ENCODE data around the gene PLEKHA7.
A peak's percentile ranks its signal among the peaks of the same experiment; 100 is the strongest.
"Not testable (repeated sequence)": the region's sequence is repeated elsewhere in the genome, so short reads cannot be mapped to it uniquely, and the experiment has no call there.

Gene PLEKHA7

DNA sequence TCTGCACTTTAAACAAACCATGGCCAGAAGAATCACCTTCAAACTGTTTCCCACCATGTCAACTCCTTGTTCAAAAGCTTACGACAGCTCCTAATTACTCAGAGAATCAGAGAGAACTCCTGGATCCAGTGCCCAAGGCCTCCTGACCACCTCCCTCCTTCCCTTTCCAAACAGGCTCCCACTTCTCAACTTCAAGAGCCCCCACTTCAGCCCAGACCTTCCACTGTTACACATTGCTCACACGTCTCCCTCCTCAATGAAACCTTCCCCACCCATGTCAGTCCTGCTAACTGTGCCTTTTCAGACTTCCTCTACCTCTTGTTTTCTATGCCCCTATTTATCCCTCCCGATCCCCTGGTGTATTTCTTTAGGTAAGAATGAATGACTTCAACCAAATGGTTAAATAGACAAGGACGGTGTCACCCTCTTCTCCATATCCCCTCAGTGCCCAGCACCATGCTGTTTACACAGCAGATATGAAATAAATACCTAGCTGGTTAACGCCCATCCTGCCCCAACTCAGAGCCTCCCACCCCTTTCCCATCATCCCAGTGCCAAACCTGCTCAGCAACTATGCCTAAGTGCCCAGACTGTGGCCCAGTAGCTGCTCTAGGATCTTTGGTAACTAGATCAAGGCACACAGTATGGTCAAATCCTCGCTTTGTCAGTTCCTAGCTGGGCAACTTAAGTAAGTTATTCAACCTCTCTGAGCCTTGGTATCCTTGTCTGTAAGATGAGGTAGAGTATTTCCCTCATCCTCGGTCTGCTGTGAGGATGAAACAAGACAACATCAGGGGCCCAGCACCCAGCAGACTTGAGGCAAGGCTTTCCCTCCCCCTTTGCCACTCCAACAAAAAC lies 36.8 kb downstream of the PLEKHA7 start:
- no peak overlapping the region for H3K27ac Mint-ChIP-seq
- no peaks in the 10 kb centered on the region for H3K4me1 Mint-ChIP-seq
- H3K36me3 Mint-ChIP-seq, result peaks cover 3% of the 10 kb centered on the region
- no peak for ATAC-seq (ENCODE audit: low read depth)
- no peak overlapping the region for H3K4me3 Mint-ChIP-seq
- no peak for DNase-seq (ENCODE audit: low spot score in 2 of 2)
- H3K27me3 Mint-ChIP-seq, result peaks cover 2% of the 10 kb centered on the region
- H3K9me3 Mint-ChIP-seq, result no peaks in the 10 kb centered on the region

- Mint-ChIP-seq H3K27ac (no peak overlapping the region), H3K9me3 (no peaks in the 10 kb centered on the region), H3K27me3 (peaks cover 2% of the 10 kb centered on the region), H3K4me3 (no peak overlapping the region), H3K4me1 (no peaks in the 10 kb centered on the region), H3K36me3 (peaks cover 3% of the 10 kb centered on the region)
- DNase-seq (ENCODE audit: low spot score in 2 of 2) (no peak), ATAC-seq (ENCODE audit: low read depth) (peak; percentile 34)
These were observed 37.8 kb downstream of the PLEKHA7 start for GRCh38 chr11:16976379-16976778.

DNA sequence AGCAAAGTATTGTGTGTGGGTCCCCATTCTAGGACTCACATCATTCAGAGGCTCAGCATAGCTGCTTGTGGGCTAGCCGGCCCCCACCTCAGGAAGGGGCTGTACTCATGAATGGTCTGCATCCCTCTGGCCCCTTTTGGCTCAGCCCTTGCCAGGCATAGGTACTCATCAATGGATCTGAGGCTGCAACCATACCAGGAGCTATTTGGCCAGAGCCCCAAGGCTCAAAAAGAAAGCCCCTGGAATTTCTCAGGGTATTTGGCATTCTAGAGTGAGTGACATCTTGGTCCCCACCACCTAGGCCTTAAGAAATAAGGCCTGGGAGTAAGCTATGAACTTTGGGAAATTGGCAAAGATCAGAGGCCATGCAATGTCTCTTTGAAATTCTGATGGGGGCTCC lies 38.3 kb downstream of the PLEKHA7 start:
- Mint-ChIP-seq H3K36me3 (peaks cover 3% of the 10 kb centered on the region), H3K4me1 (no peaks in the 10 kb centered on the region), H3K27ac (no peak overlapping the region), H3K27me3 (peaks cover 2% of the 10 kb centered on the region), H3K4me3 (no peak overlapping the region), H3K9me3 (no peaks in the 10 kb centered on the region)
- no peak for DNase-seq (ENCODE audit: low spot score in 2 of 2)
- ATAC-seq (ENCODE audit: low read depth), result no peak

- ATAC-seq (ENCODE audit: low read depth) (no peak), DNase-seq (ENCODE audit: low spot score in 2 of 2) (no peak)
- peaks cover 2% of the 10 kb centered on the region for H3K27me3 Mint-ChIP-seq
- H3K4me3 Mint-ChIP-seq, result no peak overlapping the region
- H3K27ac Mint-ChIP-seq, result no peak overlapping the region
- no peaks in the 10 kb centered on the region for H3K4me1 Mint-ChIP-seq
- no peaks in the 10 kb centered on the region for H3K9me3 Mint-ChIP-seq
- H3K36me3 Mint-ChIP-seq, result peaks cover 2% of the 10 kb centered on the region
These were observed 40.8 kb downstream of the PLEKHA7 start for GRCh38 chr11:16973338-16973964.

- no peaks in the 10 kb centered on the region for H3K27me3 Mint-ChIP-seq
- no peak overlapping the region for H3K27ac Mint-ChIP-seq
- H3K4me3 Mint-ChIP-seq, result no peak overlapping the region
- DNase-seq (ENCODE audit: low spot score in 2 of 2) (no peak), ATAC-seq (ENCODE audit: low read depth) (no peak)
- no peaks in the 10 kb centered on the region for H3K4me1 Mint-ChIP-seq
- peaks cover 2% of the 10 kb centered on the region for H3K36me3 Mint-ChIP-seq
- no peaks in the 10 kb centered on the region for H3K9me3 Mint-ChIP-seq
These were observed 44.9 kb downstream of the PLEKHA7 start for GRCh38 chr11:16969010-16969999.

DNA sequence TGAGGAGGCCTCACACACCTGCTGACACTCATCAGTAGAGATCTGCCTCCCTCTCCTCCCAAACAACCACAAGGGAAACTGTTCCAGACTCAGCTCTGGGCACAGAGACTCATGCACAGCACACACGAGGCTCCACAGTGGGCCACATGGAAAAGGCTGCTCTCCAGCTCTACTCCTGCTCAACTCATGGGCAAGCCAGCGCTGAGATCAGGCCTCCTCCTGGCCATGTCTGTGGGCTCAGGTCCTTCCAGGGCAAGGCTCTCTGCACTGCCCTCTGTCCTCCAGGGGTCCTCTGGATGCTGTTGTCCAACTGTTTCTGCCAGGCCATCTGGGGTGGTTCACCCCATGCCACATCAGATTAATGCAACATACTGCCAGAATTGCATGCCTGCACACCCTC lies 46.0 kb downstream of the PLEKHA7 start:
- no peak for ATAC-seq (ENCODE audit: low read depth)
- DNase-seq (ENCODE audit: low spot score in 2 of 2), result no peak
- Mint-ChIP-seq H3K4me3 (no peak overlapping the region), H3K27me3 (no peaks in the 10 kb centered on the region), H3K36me3 (no peaks in the 10 kb centered on the region), H3K4me1 (no peaks in the 10 kb centered on the region), H3K9me3 (no peaks in the 10 kb centered on the region), H3K27ac (no peak overlapping the region)

GRCh38 chr11:16966930-16967671 lies 47.1 kb downstream of the PLEKHA7 start:
- ATAC-seq (ENCODE audit: low read depth) (no peak), DNase-seq (ENCODE audit: low spot score in 2 of 2) (no peak)
- no peak overlapping the region for H3K27ac Mint-ChIP-seq
- H3K27me3 Mint-ChIP-seq, result no peaks in the 10 kb centered on the region
- H3K4me1 Mint-ChIP-seq, result no peaks in the 10 kb centered on the region
- H3K9me3 Mint-ChIP-seq, result no peaks in the 10 kb centered on the region
- H3K4me3 Mint-ChIP-seq, result no peak overlapping the region
- no peaks in the 10 kb centered on the region for H3K36me3 Mint-ChIP-seq

GRCh38 chr11:16964501-16964900 lies 49.7 kb downstream of the PLEKHA7 start:
- H3K4me1 Mint-ChIP-seq, result no peaks in the 10 kb centered on the region
- H3K27ac Mint-ChIP-seq, result no peak overlapping the region
- H3K9me3 Mint-ChIP-seq, result no peaks in the 10 kb centered on the region
- no peaks in the 10 kb centered on the region for H3K36me3 Mint-ChIP-seq
- H3K27me3 Mint-ChIP-seq, result no peaks in the 10 kb centered on the region
- ATAC-seq (ENCODE audit: low read depth) (no peak), DNase-seq (ENCODE audit: low spot score in 2 of 2) (no peak)
- no peak overlapping the region for H3K4me3 Mint-ChIP-seq

GRCh38 chr11:16963316-16963876 lies 50.8 kb downstream of the PLEKHA7 start:
- ATAC-seq (ENCODE audit: low read depth), result no peak
- H3K27me3 Mint-ChIP-seq, result no peaks in the 10 kb centered on the region
- H3K4me3 Mint-ChIP-seq, result no peak overlapping the region
- no peak overlapping the region for H3K27ac Mint-ChIP-seq
- no peaks in the 10 kb centered on the region for H3K9me3 Mint-ChIP-seq
- DNase-seq (ENCODE audit: low spot score in 2 of 2), result no peak
- H3K36me3 Mint-ChIP-seq, result no peaks in the 10 kb centered on the region
- H3K4me1 Mint-ChIP-seq, result no peaks in the 10 kb centered on the region

DNA sequence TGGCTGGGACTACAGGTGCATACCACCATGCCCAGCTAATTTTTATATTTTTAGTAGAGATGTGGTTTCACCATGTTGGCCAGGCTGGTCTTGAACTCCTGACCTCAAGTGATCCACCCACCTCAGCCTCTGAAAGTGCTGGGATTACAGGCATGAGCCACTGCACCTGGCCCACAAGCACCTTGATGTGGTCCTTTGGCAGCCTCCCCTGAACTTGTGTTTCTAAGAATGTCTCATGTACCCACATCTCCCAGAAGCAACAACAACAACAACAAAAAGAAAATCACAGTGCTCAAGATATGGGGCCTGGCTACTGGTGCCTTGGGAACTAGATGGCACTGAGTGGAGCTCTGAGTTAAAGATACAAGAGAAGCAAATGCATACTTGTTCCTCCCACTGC lies 51.6 kb downstream of the PLEKHA7 start:
- not testable (repeated sequence) for H3K27ac Mint-ChIP-seq, H3K27me3 Mint-ChIP-seq, H3K4me1 Mint-ChIP-seq

GRCh38 chr11:16962146-16962545 lies 52.1 kb downstream of the PLEKHA7 start:
- no peak for ATAC-seq (ENCODE audit: low read depth)

More for the DNA sequence above, 51.6 kb downstream of the PLEKHA7 start:
- not testable (repeated sequence) for H3K9me3 Mint-ChIP-seq; ATAC-seq (ENCODE audit: low read depth); DNase-seq (ENCODE audit: low spot score in 2 of 2); H3K4me3 Mint-ChIP-seq; H3K36me3 Mint-ChIP-seq

GRCh38 chr11:16960250-16960649 lies 54.0 kb downstream of the PLEKHA7 start:
- Mint-ChIP-seq H3K4me1 (no peaks in the 10 kb centered on the region), H3K36me3 (no peaks in the 10 kb centered on the region), H3K4me3 (no peak overlapping the region), H3K27ac (no peak overlapping the region), H3K27me3 (no peaks in the 10 kb centered on the region), H3K9me3 (no peaks in the 10 kb centered on the region)
- DNase-seq (ENCODE audit: low spot score in 2 of 2) (no peak), ATAC-seq (ENCODE audit: low read depth) (no peak)

More at GRCh38 chr11:16962146-16962545, 52.1 kb downstream of the PLEKHA7 start:
- Mint-ChIP-seq H3K4me1 (no peaks in the 10 kb centered on the region), H3K27me3 (no peaks in the 10 kb centered on the region), H3K36me3 (no peaks in the 10 kb centered on the region), H3K27ac (no peak overlapping the region), H3K9me3 (no peaks in the 10 kb centered on the region), H3K4me3 (no peak overlapping the region)
- DNase-seq (ENCODE audit: low spot score in 2 of 2), result no peak

DNA sequence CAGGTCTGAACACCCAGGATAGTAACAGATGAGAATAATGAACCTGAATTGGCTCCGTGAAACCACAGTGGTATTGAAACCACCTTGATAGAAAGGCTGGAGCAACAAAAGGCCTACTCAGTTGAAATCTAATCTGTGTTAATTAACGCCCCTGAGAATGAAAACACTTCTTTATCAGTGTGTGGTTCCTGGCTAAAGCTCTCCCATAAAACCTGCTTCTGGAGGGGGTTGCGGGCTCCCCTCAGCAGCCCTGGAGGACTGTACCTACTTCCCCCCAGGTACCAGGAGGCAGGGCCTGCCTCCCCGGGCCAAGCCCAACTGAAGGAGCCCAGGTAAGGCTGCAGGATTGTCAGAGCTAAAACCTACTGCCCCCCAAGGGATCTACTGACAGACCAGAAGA lies 54.6 kb downstream of the PLEKHA7 start:
- no peak overlapping the region for H3K4me3 Mint-ChIP-seq
- no peaks in the 10 kb centered on the region for H3K36me3 Mint-ChIP-seq
- peak overlapping the region; percentile 26 for H3K27ac Mint-ChIP-seq
- H3K9me3 Mint-ChIP-seq, result no peaks in the 10 kb centered on the region
- ATAC-seq (ENCODE audit: low read depth), result no peak
- no peaks in the 10 kb centered on the region for H3K27me3 Mint-ChIP-seq
- no peak for DNase-seq (ENCODE audit: low spot score in 2 of 2)
- H3K4me1 Mint-ChIP-seq, result no peaks in the 10 kb centered on the region

All from memory B cell (primary cell).